Thoracic aorta (tissue), 2 donors: ENCODE results near the gene NAB1. TPM values are rescaled to one million over a fixed set of nuclear protein-coding genes. Genes with fewer than 3 reads are reported as not detected.

ENCODE experiments used
- ATAC-seq: fragments of 150-250 bp; one replicate; pipeline ENCODE4 v1.8.0; 2017; ENCODE audit warnings: low read depth; ENCODE audit not compliant: insufficient number of reproducible peaks, low FRiP score
- DNase-seq: peaks from one replicate; pipeline ENCODE4 v3.0.0-alpha.2; 2020; ENCODE audit warnings: low spot score
- H3K27ac ChIP-seq, 2 donors: fragments of 200-600 bp; sonication (generic); 1 replicate in 1 of 2; 2 replicates in 1 of 2; pipeline ENCODE4 v1.5.1; 2016; ENCODE audit warnings: mild to moderate bottlenecking in 2 of 2, moderate library complexity in 2 of 2
- H3K27me3 ChIP-seq: fragments of 200-600 bp; sonication (generic); replicated peaks from 2 replicates; pipeline ENCODE4 v1.6.0; 2016; ENCODE audit warnings: mild to moderate bottlenecking; ENCODE audit not compliant: insufficient read depth
- H3K36me3 ChIP-seq: fragments of 200-600 bp; sonication (generic); one replicate; pipeline ENCODE4 v1.5.1; 2016
- H3K4me1 ChIP-seq, 2 donors: fragments of 200-600 bp; sonication (generic); 1 replicate in 1 of 2; 2 replicates in 1 of 2; pipeline versions ENCODE4 v1.5.1 to v1.6.0; 2016; ENCODE audit warnings: low read depth in 2 of 2, mild to moderate bottlenecking in 1 of 2; ENCODE audit not compliant: control insufficient read depth in 1 of 2
- H3K4me3 ChIP-seq: fragments of 200-600 bp; sonication (generic); 2 replicates; pipeline ENCODE4 v1.5.1; 2016; ENCODE audit warnings: mild to moderate bottlenecking
- H3K9me3 ChIP-seq: fragments of 200-600 bp; sonication (generic); 2 replicates; pipeline ENCODE4 v1.5.1; 2016
- total RNA-seq, 2 donors: library from RNA; depleted of rRNA; stranded (reverse); fragments of >200 nt; gene quantifications; one replicate each; pipeline versions ENCODE4 v1.1.0 to v1.2.3, GENCODE V29; 2016
- TF ChIP-seq, protein P1 (sequence below): fragments of 200-600 bp; sonication (generic); IDR thresholded peaks from one replicate; pipeline ENCODE4 v1.5.1; 2019; ENCODE audit warnings: antibody characterized with exemption

Gene NAB1
- total RNA-seq, 2 donors from 2014 or later = 51.0 to 77.7 TPM

GRCh38 chr2:190714958-190715357 lies 66.1 kb downstream of the NAB1 start:
- no peak for ATAC-seq
- Histone ChIP-seq H3K9me3 (no peaks in the 10 kb centered on the region), H3K4me1 (peaks cover 0 to 4% of the 10 kb centered on the region in 2 donors), H3K27me3 (no peaks in the 10 kb centered on the region), H3K27ac (no peak overlapping the region), H3K36me3 (no peaks in the 10 kb centered on the region), H3K4me3 (no peak overlapping the region)
- no peak for DNase-seq
- TF ChIP-seq, protein P1, sequence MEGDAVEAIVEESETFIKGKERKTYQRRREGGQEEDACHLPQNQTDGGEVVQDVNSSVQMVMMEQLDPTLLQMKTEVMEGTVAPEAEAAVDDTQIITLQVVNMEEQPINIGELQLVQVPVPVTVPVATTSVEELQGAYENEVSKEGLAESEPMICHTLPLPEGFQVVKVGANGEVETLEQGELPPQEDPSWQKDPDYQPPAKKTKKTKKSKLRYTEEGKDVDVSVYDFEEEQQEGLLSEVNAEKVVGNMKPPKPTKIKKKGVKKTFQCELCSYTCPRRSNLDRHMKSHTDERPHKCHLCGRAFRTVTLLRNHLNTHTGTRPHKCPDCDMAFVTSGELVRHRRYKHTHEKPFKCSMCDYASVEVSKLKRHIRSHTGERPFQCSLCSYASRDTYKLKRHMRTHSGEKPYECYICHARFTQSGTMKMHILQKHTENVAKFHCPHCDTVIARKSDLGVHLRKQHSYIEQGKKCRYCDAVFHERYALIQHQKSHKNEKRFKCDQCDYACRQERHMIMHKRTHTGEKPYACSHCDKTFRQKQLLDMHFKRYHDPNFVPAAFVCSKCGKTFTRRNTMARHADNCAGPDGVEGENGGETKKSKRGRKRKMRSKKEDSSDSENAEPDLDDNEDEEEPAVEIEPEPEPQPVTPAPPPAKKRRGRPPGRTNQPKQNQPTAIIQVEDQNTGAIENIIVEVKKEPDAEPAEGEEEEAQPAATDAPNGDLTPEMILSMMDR = no peak

DNA sequence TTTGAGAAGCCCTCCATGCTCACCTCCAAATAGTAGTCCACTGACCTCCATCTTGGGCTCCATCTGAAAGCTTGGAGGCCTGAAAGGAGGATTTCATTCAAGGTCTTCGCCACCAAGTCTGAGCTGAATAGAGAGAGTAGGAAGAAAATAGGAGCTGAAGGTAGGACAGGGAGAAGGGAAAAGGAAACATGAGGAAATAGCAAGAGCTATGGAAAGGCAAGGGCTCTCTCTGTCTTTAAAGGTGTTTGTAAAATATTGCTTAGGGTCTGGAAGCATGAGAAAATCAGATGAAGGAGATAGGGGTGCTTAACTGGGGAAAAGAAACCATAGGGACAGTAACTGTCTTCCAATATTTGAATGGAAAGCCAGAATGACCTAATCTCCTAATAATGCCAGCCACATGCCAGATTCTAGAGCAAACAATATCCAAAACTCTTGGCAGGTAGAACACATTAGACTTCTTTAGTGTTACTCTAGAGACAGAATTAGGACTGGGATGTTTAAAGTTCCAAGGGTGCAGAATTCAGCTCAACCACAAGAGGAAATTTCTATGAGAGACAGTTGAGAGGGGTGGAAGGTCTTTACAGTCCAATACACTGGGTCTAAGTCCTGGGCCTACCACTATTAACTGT lies 67.4 kb downstream of the NAB1 start:
- H3K9me3 ChIP-seq = no peaks in the 10 kb centered on the region
- ATAC-seq = no peak
- no peak for DNase-seq
- no peaks in the 10 kb centered on the region for H3K36me3 ChIP-seq
- TF ChIP-seq, protein P1 = no peak
- no peak overlapping the region for H3K27ac ChIP-seq
- peaks cover 0 to 4% of the 10 kb centered on the region in 2 donors for H3K4me1 ChIP-seq
- no peaks in the 10 kb centered on the region for H3K27me3 ChIP-seq
- H3K4me3 ChIP-seq = no peak overlapping the region

- H3K27me3 ChIP-seq = no peaks in the 10 kb centered on the region
- ATAC-seq (no peak), DNase-seq (no peak)
- TF ChIP-seq, protein P1 = no peak
- peaks cover 0 to 4% of the 10 kb centered on the region in 2 donors for H3K4me1 ChIP-seq
- no peaks in the 10 kb centered on the region for H3K9me3 ChIP-seq
- no peak overlapping the region for H3K27ac ChIP-seq
- H3K36me3 ChIP-seq = no peaks in the 10 kb centered on the region
- no peak overlapping the region for H3K4me3 ChIP-seq
Measured at GRCh38 chr2:190717306-190717705, 68.4 kb downstream of the NAB1 start.

- Histone ChIP-seq H3K9me3 (no peaks in the 10 kb centered on the region), H3K27me3 (no peaks in the 10 kb centered on the region), H3K4me3 (no peak overlapping the region), H3K4me1 (peaks cover 2 to 5% of the 10 kb centered on the region in 2 donors), H3K36me3 (no peaks in the 10 kb centered on the region), H3K27ac (no peak overlapping the region)
- ATAC-seq (no peak), DNase-seq (no peak)
- TF ChIP-seq, protein P1 = no peak
Measured at GRCh38 chr2:190717764-190718651, 69.1 kb downstream of the NAB1 start.

- TF ChIP-seq, protein P1 = no peak
- H3K36me3 ChIP-seq = no peaks in the 10 kb centered on the region
- no peak for ATAC-seq
- no peaks in the 10 kb centered on the region for H3K9me3 ChIP-seq
- H3K4me3 ChIP-seq = no peak overlapping the region
- DNase-seq = peak; percentile 7
- H3K4me1 ChIP-seq = peaks cover 4 to 7% of the 10 kb centered on the region in 2 donors
- H3K27ac ChIP-seq = no peak overlapping the region
- no peaks in the 10 kb centered on the region for H3K27me3 ChIP-seq
Measured at GRCh38 chr2:190718652-190719526, 70.0 kb downstream of the NAB1 start.
